ENCODE results near the gene CXCL11. TPM values are rescaled to one million over a fixed set of nuclear protein-coding genes. Genes with fewer than 3 reads are reported as not detected.

CXCL11 gene
- total and polyA plus RNA-seq, 10 donors, result 0.96 to 5.4 (median 2.2) TPM

- peaks cover 15 to 55% (median 34%) of the 10 kb centered on the region in 6 donors for H3K4me1 ChIP-seq
- intact Hi-C loops (cut with DNase I; ENCODE audit: low total_unique reads), result no loop called here
- 83 to 93% (median 90%) methylated on average over 3 of the region's 3 CpGs for WGBS, 5 donors
These were observed 50.8 kb downstream of the CXCL11 start for GRCh38 chr4:75985116-75985515.

More at GRCh38 chr4:75985116-75985515, 50.8 kb downstream of the CXCL11 start:
- Histone ChIP-seq H3K27ac (no peak overlapping the region), H3K36me3 (peaks cover 0 to 37% (median 14%) of the 10 kb centered on the region in 6 donors), H3K9me3 (peaks cover 0 to 8% (median 0%) of the 10 kb centered on the region in 8 donors), H3K27me3 (replicated peaks in 1 of 7) (no peaks in the 10 kb centered on the region), H3K4me3 (no peak overlapping the region)
- DNase-seq, result no peak
- TF ChIP-seq POLR2AphosphoS5 (IDR thresholded peaks at IDR 0.05), result no peak
- TF ChIP-seq, protein P1, sequence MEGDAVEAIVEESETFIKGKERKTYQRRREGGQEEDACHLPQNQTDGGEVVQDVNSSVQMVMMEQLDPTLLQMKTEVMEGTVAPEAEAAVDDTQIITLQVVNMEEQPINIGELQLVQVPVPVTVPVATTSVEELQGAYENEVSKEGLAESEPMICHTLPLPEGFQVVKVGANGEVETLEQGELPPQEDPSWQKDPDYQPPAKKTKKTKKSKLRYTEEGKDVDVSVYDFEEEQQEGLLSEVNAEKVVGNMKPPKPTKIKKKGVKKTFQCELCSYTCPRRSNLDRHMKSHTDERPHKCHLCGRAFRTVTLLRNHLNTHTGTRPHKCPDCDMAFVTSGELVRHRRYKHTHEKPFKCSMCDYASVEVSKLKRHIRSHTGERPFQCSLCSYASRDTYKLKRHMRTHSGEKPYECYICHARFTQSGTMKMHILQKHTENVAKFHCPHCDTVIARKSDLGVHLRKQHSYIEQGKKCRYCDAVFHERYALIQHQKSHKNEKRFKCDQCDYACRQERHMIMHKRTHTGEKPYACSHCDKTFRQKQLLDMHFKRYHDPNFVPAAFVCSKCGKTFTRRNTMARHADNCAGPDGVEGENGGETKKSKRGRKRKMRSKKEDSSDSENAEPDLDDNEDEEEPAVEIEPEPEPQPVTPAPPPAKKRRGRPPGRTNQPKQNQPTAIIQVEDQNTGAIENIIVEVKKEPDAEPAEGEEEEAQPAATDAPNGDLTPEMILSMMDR (IDR thresholded peaks at IDR 0.05 in 8 of 11, conservative IDR thresholded peaks at IDR 0.05 in 3 of 11), result no peak
- TF ChIP-seq POLR2A (IDR thresholded peaks at IDR 0.05), result no peak

Other genes starting within 250 kb of the CXCL11 start
- 1 to 10 TPM in 1 of 7 donors, under 1 TPM in 5, not detected in 1; 0.07 to 3.4 (median 0.41) TPM for gene PPEF2, start 133.6 kb downstream of the CXCL11 start, total RNA-seq
- under 1 TPM in 2 of 3 donors, not detected in 1; 0.06 to 0.07 TPM for gene PPEF2, start 133.6 kb downstream of the CXCL11 start, polyA plus RNA-seq
- gene NAAA, start 95.1 kb downstream of the CXCL11 start, total RNA-seq, result 100 to 1,000 TPM in 5 of 7 donors, 10 to 100 TPM in 2; 77.3 to 214 (median 142) TPM
- gene NAAA, start 95.1 kb downstream of the CXCL11 start, polyA plus RNA-seq, result 10 to 100 TPM; 18.3 to 32.1 (median 27.4) TPM
- 10 to 100 TPM; 30.5 to 42.8 (median 37.3) TPM for gene SDAD1, start 45.1 kb downstream of the CXCL11 start, total RNA-seq
- gene SDAD1, start 45.1 kb downstream of the CXCL11 start, polyA plus RNA-seq, result 10 to 100 TPM; 12.9 to 18.8 (median 16.5) TPM
- 10 to 100 TPM in 3 of 7 donors, 1 to 10 TPM in 4; 3.4 to 20.9 (median 6.0) TPM for gene CXCL9, start 28.6 kb downstream of the CXCL11 start, total RNA-seq
- gene CXCL9, start 28.6 kb downstream of the CXCL11 start, polyA plus RNA-seq, result 10 to 100 TPM; 22.5 to 25.5 (median 23.9) TPM
- 10 to 100 TPM in 2 of 7 donors, 1 to 10 TPM in 5; 1.4 to 21.7 (median 7.1) TPM for gene CXCL10, start 12.6 kb downstream of the CXCL11 start, total RNA-seq
- 10 to 100 TPM in 2 of 3 donors, 1 to 10 TPM in 1; 6.5 to 23.1 (median 12.5) TPM for gene CXCL10, start 12.6 kb downstream of the CXCL11 start, polyA plus RNA-seq
- 1 to 10 TPM; 1.1 to 5.7 (median 3.4) TPM for gene ART3, start 38.6 kb upstream of the CXCL11 start, total RNA-seq
- gene ART3, start 38.6 kb upstream of the CXCL11 start, polyA plus RNA-seq, result 1 to 10 TPM in 2 of 3 donors, under 1 TPM in 1; 0.91 to 3.1 (median 1.4) TPM
- 10 to 100 TPM; 26.2 to 43.2 (median 34.5) TPM for gene NUP54, start 112.3 kb upstream of the CXCL11 start, total RNA-seq
- 10 to 100 TPM; 22.8 to 28.9 (median 28.8) TPM for gene NUP54, start 112.3 kb upstream of the CXCL11 start, polyA plus RNA-seq
- gene SCARB2, start 177.8 kb upstream of the CXCL11 start, total RNA-seq, result 100 to 1,000 TPM; 107 to 201 (median 156) TPM
- 10 to 100 TPM; 27.2 to 32.0 (median 28.8) TPM for gene SCARB2, start 177.8 kb upstream of the CXCL11 start, polyA plus RNA-seq
- gene FAM47E, start 215.7 kb upstream of the CXCL11 start, total RNA-seq, result 1 to 10 TPM in 6 of 7 donors, under 1 TPM in 1; 0.66 to 6.2 (median 2.4) TPM
- 1 to 10 TPM; 1.0 to 1.4 (median 1.3) TPM for gene FAM47E, start 215.7 kb upstream of the CXCL11 start, polyA plus RNA-seq

Measured in spleen (tissue), 11 donors.